ENCODE measurements around the gene USP13. TPM values are rescaled to one million over a fixed set of nuclear protein-coding genes. Genes with fewer than 3 reads are reported as not detected.

Gene USP13, protein sequence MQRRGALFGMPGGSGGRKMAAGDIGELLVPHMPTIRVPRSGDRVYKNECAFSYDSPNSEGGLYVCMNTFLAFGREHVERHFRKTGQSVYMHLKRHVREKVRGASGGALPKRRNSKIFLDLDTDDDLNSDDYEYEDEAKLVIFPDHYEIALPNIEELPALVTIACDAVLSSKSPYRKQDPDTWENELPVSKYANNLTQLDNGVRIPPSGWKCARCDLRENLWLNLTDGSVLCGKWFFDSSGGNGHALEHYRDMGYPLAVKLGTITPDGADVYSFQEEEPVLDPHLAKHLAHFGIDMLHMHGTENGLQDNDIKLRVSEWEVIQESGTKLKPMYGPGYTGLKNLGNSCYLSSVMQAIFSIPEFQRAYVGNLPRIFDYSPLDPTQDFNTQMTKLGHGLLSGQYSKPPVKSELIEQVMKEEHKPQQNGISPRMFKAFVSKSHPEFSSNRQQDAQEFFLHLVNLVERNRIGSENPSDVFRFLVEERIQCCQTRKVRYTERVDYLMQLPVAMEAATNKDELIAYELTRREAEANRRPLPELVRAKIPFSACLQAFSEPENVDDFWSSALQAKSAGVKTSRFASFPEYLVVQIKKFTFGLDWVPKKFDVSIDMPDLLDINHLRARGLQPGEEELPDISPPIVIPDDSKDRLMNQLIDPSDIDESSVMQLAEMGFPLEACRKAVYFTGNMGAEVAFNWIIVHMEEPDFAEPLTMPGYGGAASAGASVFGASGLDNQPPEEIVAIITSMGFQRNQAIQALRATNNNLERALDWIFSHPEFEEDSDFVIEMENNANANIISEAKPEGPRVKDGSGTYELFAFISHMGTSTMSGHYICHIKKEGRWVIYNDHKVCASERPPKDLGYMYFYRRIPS
- total RNA-seq: 1 to 10 TPM; 6.9 to 9.3 TPM
- 1 to 10 TPM; 3.5 to 4.9 TPM for polyA plus RNA-seq
- long read RNA-seq, donor 1, full-length matches to known transcripts: 2 of 11 reads
- long read RNA-seq, donor 1, partial matches to known transcripts: 3 of 11 reads
- long read RNA-seq, donor 1, other reads (novel, unspliced or antisense): 6 of 11 reads
- long read RNA-seq, donor 2, full-length matches to known transcripts: 6 of 13 reads
- long read RNA-seq, donor 2, partial matches to known transcripts: 2 of 13 reads
- long read RNA-seq, donor 2, other reads (novel, unspliced or antisense): 5 of 13 reads

DNA sequence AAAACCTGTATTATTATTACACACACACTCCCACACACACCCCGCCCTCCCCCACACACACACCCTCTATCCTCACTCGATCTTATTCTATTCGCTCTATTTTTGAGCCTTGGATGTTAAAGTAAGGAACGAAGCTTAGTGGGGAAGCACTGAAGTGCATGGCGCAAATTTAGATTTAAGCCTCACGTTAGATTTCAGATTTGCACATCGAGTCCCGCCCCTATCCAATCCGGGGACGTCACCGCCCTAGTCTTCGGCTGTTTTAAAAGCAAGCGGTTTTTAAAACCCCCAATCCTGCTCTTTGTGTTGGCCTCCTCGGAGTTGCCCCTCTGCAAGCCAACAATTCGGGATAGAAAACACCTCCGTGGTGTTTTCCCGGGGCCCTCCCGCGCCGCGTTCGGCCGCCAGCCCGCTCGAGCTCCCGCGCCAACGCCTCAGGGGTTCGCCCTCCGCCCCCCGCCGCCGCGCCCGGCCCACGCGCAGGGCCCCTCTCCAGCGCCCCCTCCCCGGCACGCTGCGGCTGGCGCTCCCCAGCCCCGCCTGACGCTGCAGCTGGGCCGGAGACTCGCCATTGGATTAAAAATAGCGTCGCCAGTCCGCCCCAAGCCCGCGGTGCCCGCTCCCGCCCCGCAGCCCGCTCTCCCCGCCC lies at the start of gene USP13:
USP13 (plus strand) TSS at position 594 of the 649 bp plus-strand sequence. CDS start 186 bp downstream, outside the sequence.
- Histone ChIP-seq H3K36me3 (ENCODE audit: control insufficient read depth in 1 of 2, insufficient read depth in 2 of 2, low read length in 1 of 2) (no peaks in the 10 kb centered on the region), H3K9me3 (ENCODE audit: control insufficient read depth, low read length) (no peaks in the 10 kb centered on the region), H3K27me3 (ENCODE audit: control insufficient read depth in 1 of 2, insufficient read depth in 2 of 2, low read length in 1 of 2) (no peaks in the 10 kb centered on the region), H3K4me3 (ENCODE audit: low read length in 2 of 2) (peak within 1 kb of the TSS; percentile 79 to 96), H3K27ac (ENCODE audit: low read depth in 1 of 2, low read length in 2 of 2) (peak within 1 kb of the TSS; percentile 83 to 85), H3K4me1 (ENCODE audit: control insufficient read depth in 1 of 2, insufficient read depth in 2 of 2, low read length in 2 of 2) (peaks cover 0 to 2% of the 10 kb centered on the region in 2 donors)
- WGBS, 2 donors: 0 to 1% methylated on average over 54 to 56 of the region's 56 CpGs
- ATAC-seq (ENCODE audit: low FRiP score) (peak; percentile 87), DNase-seq (peak; percentile 70 to 88)
- intact Hi-C loops (cut with DNase I): loop anchor here in 1 of 2 donors (5.0 kb wide), 1 partner anchor 50 kb away; the partner anchor contains the start of genes MRPL47 and NDUFB5

DNA sequence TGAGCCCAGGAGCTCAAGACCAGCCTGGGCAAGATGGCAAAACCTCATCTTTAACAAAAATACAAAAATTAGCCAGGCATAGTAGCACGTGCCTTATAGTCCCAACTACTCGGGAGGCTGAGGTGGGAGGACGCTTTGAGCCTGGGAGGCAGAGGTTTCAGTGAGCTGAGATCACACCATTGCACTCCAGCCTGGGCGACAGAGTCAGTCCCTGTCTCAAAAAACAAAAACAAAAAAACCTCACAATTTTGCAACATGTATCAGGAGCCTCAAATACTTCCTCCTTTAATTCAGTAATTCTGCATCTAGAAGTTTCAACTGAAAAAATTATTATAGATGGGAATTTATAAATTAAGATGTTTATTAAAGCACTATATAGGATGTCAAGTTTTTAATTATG lies 49.5 kb upstream of the USP13 start:
- H3K4me3 ChIP-seq (ENCODE audit: low read length in 2 of 2): no peak overlapping the region
- 74 to 77% methylated on average over 4 of the region's 4 CpGs for WGBS, 2 donors

DNA sequence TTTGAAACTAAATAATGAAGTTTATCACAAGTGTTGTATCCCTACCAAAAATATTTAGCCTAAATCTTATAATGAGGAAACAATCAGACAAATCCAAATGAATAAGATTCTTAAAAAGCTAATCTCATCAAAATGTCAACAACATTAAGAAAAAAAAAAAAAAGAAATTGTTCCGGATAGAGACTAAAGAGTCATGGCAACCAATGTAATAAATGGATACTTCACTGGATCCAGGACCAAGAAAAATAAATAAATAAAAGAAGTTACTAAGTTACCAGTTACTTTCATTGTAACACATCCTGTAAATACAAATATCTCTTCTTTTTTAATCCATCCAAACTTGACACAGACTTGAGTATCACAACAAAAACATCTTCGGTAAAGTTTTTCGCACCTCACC lies 49.0 kb upstream of the USP13 start:
- DNase-seq: no peak
- Histone ChIP-seq H3K4me1 (ENCODE audit: control insufficient read depth in 1 of 2, insufficient read depth in 2 of 2, low read length in 2 of 2) (no peaks in the 10 kb centered on the region), H3K27me3 (ENCODE audit: control insufficient read depth in 1 of 2, insufficient read depth in 2 of 2, low read length in 1 of 2) (no peaks in the 10 kb centered on the region), H3K36me3 (ENCODE audit: control insufficient read depth in 1 of 2, insufficient read depth in 2 of 2, low read length in 1 of 2) (no peaks in the 10 kb centered on the region), H3K4me3 (ENCODE audit: low read length in 2 of 2) (peak overlapping the region; percentile 91 to 93), H3K9me3 (ENCODE audit: control insufficient read depth, low read length) (no peaks in the 10 kb centered on the region), H3K27ac (ENCODE audit: low read depth in 1 of 2, low read length in 2 of 2) (no peak overlapping the region)
- no peak for ATAC-seq (ENCODE audit: low FRiP score)
- intact Hi-C loops (cut with DNase I): loop anchor here (5.0 kb wide), 2 partner anchors 37 to 48 kb away; partner anchors contain the start of gene USP13 (in 1 of the 2)
- WGBS, 2 donors: 2 to 3% methylated on average over 3 of the region's 3 CpGs

More for the DNA sequence above, 49.5 kb upstream of the USP13 start:
- peak in 1 of 2 donors; percentile 26 for DNase-seq
- H3K9me3 ChIP-seq (ENCODE audit: control insufficient read depth, low read length): no peaks in the 10 kb centered on the region
- no peaks in the 10 kb centered on the region for H3K27me3 ChIP-seq (ENCODE audit: control insufficient read depth in 1 of 2, insufficient read depth in 2 of 2, low read length in 1 of 2)
- no peaks in the 10 kb centered on the region for H3K36me3 ChIP-seq (ENCODE audit: control insufficient read depth in 1 of 2, insufficient read depth in 2 of 2, low read length in 1 of 2)
- no peak overlapping the region for H3K27ac ChIP-seq (ENCODE audit: low read depth in 1 of 2, low read length in 2 of 2)
- ATAC-seq (ENCODE audit: low FRiP score): no peak
- intact Hi-C loops (cut with DNase I): loop anchor here (5.0 kb wide), 2 partner anchors 36 to 49 kb away; partner anchors contain the start of gene USP13 (in 1 of the 2)
- no peaks in the 10 kb centered on the region for H3K4me1 ChIP-seq (ENCODE audit: control insufficient read depth in 1 of 2, insufficient read depth in 2 of 2, low read length in 2 of 2)

DNA sequence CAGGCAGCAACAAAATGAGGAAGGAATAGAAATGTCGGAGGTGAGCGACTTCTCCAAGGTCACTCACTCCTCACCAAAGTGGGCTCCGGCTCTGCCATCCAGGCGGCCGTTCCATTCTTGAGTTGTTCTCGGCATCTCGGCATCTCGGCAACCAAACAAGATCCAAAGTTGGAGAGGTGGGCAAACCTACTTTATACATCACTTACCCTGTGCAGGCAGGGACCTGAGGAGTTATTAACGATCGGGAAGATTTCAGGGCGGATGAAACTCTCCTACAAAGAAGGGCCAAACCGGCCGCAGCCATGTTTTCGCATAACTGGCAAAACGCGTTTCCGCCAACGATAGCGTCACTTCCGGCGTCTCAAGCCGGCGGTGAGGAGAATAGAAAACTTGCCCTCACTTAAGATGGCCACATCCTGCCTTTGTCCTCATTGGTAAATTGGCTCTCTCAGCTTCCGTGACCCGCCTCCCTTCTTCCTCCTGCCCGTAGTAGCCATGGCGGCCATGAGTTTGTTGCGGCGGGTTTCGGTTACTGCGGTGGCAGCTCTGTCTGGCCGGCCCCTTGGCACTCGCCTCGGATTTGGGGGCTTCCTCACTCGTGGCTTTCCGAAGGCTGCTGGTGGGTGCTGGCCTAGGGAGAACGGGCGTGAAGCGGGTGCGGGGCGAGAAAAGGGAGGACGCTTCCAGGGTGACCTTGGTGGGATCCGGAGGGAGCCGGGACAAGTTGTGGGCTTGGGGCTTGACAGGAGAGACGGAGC lies 48.3 kb upstream of the USP13 start, which contains the start of the genes MRPL47 and NDUFB5:
MRPL47 (minus strand) TSS at position 318 of the 758 bp plus-strand sequence; CDS start at position 304, 14 bp downstream.
NDUFB5 (plus strand) TSS at position 474 of the 758 bp plus-strand sequence; CDS start at position 496, 22 bp downstream.
- intact Hi-C loops (cut with DNase I): loop anchor here (5.0 kb wide), 2 partner anchors 37 to 48 kb away; partner anchors contain the start of gene USP13 (in 1 of the 2)
- H3K4me1 ChIP-seq (ENCODE audit: control insufficient read depth in 1 of 2, insufficient read depth in 2 of 2, low read length in 2 of 2): no peaks in the 10 kb centered on the region
- DNase-seq: peak; percentile 96 to 97
- H3K9me3 ChIP-seq (ENCODE audit: control insufficient read depth, low read length): no peaks in the 10 kb centered on the region
- no peaks in the 10 kb centered on the region for H3K27me3 ChIP-seq (ENCODE audit: control insufficient read depth in 1 of 2, insufficient read depth in 2 of 2, low read length in 1 of 2)
- peak; percentile 100 for ATAC-seq (ENCODE audit: low FRiP score)
- H3K36me3 ChIP-seq (ENCODE audit: control insufficient read depth in 1 of 2, insufficient read depth in 2 of 2, low read length in 1 of 2): no peaks in the 10 kb centered on the region
- peak within 1 kb of the TSS; percentile 91 to 93 for H3K4me3 ChIP-seq (ENCODE audit: low read length in 2 of 2)
- peak within 1 kb of the TSS; percentile 84 to 88 for H3K27ac ChIP-seq (ENCODE audit: low read depth in 1 of 2, low read length in 2 of 2)
- WGBS, 2 donors: 0% methylated on average over 45 of the region's 45 CpGs

DNA sequence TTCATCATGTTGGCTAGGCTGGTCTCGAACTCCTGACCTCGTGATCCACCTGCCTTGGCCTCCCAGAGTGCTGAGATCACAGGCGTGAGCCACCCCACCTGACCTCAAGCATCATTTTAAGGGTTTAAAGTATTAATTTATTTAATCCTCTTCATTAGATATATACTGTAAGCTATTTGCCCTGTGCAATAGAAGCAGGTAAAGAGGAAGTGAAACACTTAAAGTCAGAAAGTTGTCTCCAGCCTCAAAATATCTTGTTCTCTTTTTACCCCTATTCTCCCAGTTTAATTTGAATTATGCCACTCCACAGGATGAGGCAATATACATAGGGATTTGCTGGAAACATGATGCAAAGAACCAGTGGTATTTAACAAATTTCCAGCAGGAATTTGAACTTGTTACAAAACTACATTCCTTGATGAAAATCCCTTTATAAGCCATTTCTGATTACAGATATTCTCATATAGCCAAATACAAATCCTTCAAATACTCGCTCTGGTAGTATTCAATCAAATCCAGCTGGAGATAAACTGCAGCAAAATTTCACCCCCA lies 46.2 kb upstream of the USP13 start:
- intact Hi-C loops (cut with DNase I): no loop called here
- Histone ChIP-seq H3K36me3 (ENCODE audit: control insufficient read depth in 1 of 2, insufficient read depth in 2 of 2, low read length in 1 of 2) (peaks cover 0 to 2% of the 10 kb centered on the region in 2 donors), H3K9me3 (ENCODE audit: control insufficient read depth, low read length) (no peaks in the 10 kb centered on the region), H3K4me3 (ENCODE audit: low read length in 2 of 2) (no peak overlapping the region), H3K27ac (ENCODE audit: low read depth in 1 of 2, low read length in 2 of 2) (no peak overlapping the region), H3K27me3 (ENCODE audit: control insufficient read depth in 1 of 2, insufficient read depth in 2 of 2, low read length in 1 of 2) (no peaks in the 10 kb centered on the region), H3K4me1 (ENCODE audit: control insufficient read depth in 1 of 2, insufficient read depth in 2 of 2, low read length in 2 of 2) (no peaks in the 10 kb centered on the region)
- 87 to 89% methylated on average over 4 of the region's 4 CpGs for WGBS, 2 donors
- ATAC-seq (ENCODE audit: low FRiP score): no peak
- no peak for DNase-seq

DNA sequence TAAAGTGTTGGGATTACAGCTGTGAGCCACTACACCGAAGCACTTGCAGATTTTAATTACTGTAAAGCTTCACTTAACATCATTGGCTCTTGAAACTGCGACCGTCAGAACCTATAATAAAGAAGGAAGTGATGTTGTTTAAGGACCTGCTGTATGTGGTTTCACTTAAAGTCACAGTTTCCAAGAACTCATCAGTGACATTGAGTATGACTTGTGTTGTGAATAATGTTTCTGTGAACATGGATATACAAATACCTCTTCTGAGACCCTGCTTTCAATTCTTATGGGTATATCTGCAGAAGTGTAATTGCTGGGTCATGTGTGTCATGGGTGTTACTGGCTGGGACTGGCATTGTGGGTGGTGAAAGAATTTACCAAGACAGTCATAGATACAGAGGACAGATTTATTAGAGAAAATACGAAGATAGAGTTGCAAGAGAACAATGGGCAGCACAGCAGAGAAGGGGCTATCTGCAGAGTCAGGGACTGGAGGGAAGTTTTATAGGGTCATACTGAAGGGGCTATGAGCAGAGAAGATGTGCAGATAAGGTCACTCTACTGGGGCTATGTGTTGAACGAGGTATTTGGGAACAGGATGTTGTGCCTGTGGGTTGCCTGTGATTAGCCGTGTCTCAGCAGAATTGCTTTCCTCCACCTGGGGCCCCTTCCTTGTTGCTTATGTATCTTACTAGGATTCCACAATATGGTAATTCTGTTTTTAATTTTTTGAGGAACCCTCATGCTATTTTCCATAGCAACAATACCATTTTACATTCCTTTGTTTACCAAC lies 43.7 kb upstream of the USP13 start:
- Histone ChIP-seq H3K4me3 (ENCODE audit: low read length in 2 of 2) (no peak overlapping the region), H3K27ac (ENCODE audit: low read depth in 1 of 2, low read length in 2 of 2) (no peak overlapping the region), H3K4me1 (ENCODE audit: control insufficient read depth in 1 of 2, insufficient read depth in 2 of 2, low read length in 2 of 2) (no peaks in the 10 kb centered on the region), H3K9me3 (ENCODE audit: control insufficient read depth, low read length) (no peaks in the 10 kb centered on the region), H3K36me3 (ENCODE audit: control insufficient read depth in 1 of 2, insufficient read depth in 2 of 2, low read length in 1 of 2) (peaks cover 0 to 2% of the 10 kb centered on the region in 2 donors), H3K27me3 (ENCODE audit: control insufficient read depth in 1 of 2, insufficient read depth in 2 of 2, low read length in 1 of 2) (no peaks in the 10 kb centered on the region)
- WGBS, 2 donors: 78 to 83% methylated on average over 6 of the region's 6 CpGs
- DNase-seq (no peak), ATAC-seq (ENCODE audit: low FRiP score) (no peak)
- intact Hi-C loops (cut with DNase I): no loop called here

DNA sequence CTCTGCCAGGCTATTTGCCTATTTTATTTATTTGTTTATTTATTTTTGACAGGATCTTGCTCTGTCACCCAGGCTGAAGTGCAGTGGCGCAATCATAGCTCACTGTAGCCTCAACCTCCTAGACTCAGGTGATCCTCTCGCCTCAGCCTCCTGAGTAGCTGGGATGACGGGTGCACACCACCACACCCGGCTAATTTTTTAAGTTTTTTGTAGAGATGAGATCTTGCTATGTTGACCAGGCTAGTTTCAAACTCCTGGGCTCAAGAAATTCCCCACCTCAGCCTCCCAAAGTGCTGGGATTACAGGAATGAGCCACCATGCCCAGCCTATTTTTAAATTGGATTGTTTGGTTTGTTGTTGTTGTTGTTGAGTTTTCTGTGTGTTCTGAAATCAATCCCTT lies 42.8 kb upstream of the USP13 start:
- Histone ChIP-seq H3K27ac (ENCODE audit: low read depth in 1 of 2, low read length in 2 of 2) (no peak overlapping the region), H3K27me3 (ENCODE audit: control insufficient read depth in 1 of 2, insufficient read depth in 2 of 2, low read length in 1 of 2) (no peaks in the 10 kb centered on the region), H3K9me3 (ENCODE audit: control insufficient read depth, low read length) (no peaks in the 10 kb centered on the region), H3K4me3 (ENCODE audit: low read length in 2 of 2) (no peak overlapping the region), H3K36me3 (ENCODE audit: control insufficient read depth in 1 of 2, insufficient read depth in 2 of 2, low read length in 1 of 2) (peaks cover 0 to 2% of the 10 kb centered on the region in 2 donors), H3K4me1 (ENCODE audit: control insufficient read depth in 1 of 2, insufficient read depth in 2 of 2, low read length in 2 of 2) (no peaks in the 10 kb centered on the region)
- DNase-seq (no peak), ATAC-seq (ENCODE audit: low FRiP score) (no peak)
- WGBS, 2 donors: 97 to 99% methylated on average over 4 of the region's 4 CpGs
- intact Hi-C loops (cut with DNase I): no loop called here

Measured in aorta (tissue), 5 donors.